Prostate gland (tissue), 2 donors: ENCODE data around the gene ARHGAP42. TPM values are rescaled to one million over a fixed set of nuclear protein-coding genes. Genes with fewer than 3 reads are reported as not detected.

Experiments
- DNase-seq: peaks from one replicate; pipeline ENCODE4 v3.0.0-alpha.2; 2019; ENCODE audit warnings: low spot score
- H3K27ac ChIP-seq, 2 donors: fragments of 200-600 bp; sonication (generic); 2 replicates each; pipeline ENCODE4 v1.5.1; 2017 to 2019
- H3K27me3 ChIP-seq: fragments of 200-600 bp; sonication (generic); replicated peaks from 2 replicates; pipeline ENCODE4 v1.5.1; 2019; ENCODE audit not compliant: insufficient read depth
- H3K36me3 ChIP-seq, 2 donors: fragments of 200-600 bp; sonication (generic); 1 replicate in 1 of 2; 2 replicates in 1 of 2; pipeline versions ENCODE4 v1.5.1 to v1.8.1; 2017 to 2019
- H3K4me1 ChIP-seq: fragments of 200-600 bp; sonication (generic); replicated peaks from 2 replicates; pipeline ENCODE4 v1.5.1; 2019
- H3K4me3 ChIP-seq, 2 donors: fragments of 200-600 bp; sonication (generic); 2 replicates each; pipeline ENCODE4 v1.5.1; 2017 to 2019
- H3K9me3 ChIP-seq: fragments of 200-600 bp; sonication (generic); 2 replicates; pipeline ENCODE4 v1.5.1; 2017
- CTCF ChIP-seq, 4 experiments: fragments of 200-600 bp in 2 of 4; fragments of 450-650 bp in 2 of 4; sonication (generic) in 2 of 4; IDR thresholded peaks; 1 replicate in 3 of 4; 2 replicates in 1 of 4; pipeline ENCODE4 v1.5.1; 2016 to 2019; ENCODE audit warnings: antibody characterized with exemption in 4 of 4, mild to moderate bottlenecking in 2 of 4, moderate library complexity in 2 of 4
- POLR2A ChIP-seq: fragments of 450-650 bp; IDR thresholded peaks from one replicate; pipeline ENCODE4 v1.6.1; 2016; ENCODE audit warnings: antibody characterized with exemption, mild to moderate bottlenecking
- POLR2AphosphoS5 ChIP-seq: sonication (generic); formaldehyde crosslinking; IDR thresholded peaks from one replicate; pipeline ENCODE4 v1.6.1; 2017; ENCODE audit warnings: antibody characterized with exemption
- WGBS: methylation state at CpG from one replicate; pipeline ENCODE4 v1.1.5; 2018; 5-methylcytosine and 5-hydroxymethylcytosine counted together
- intact Hi-C: fragments of 100-400 bp; cut with DNase I; formaldehyde crosslinking; loops from one replicate; pipeline ENCODE4 v1.14.2; 2022
- total RNA-seq, 2 donors: library from RNA; depleted of rRNA; stranded (reverse); fragments of >200 nt; gene quantifications; one replicate each; pipeline ENCODE4 v1.1.0, GENCODE V29; 2016

The ARHGAP42 gene
- total RNA-seq, 2 donors from 2014 or later: 12.8 to 20.5 TPM

GRCh38 chr11:100882957-100883356, 195.9 kb downstream of the ARHGAP42 start:
- no peak overlapping the region for H3K27ac ChIP-seq
- 92% methylated on average over 1 of the region's 1 CpG for WGBS
- no peaks in the 10 kb centered on the region for H3K36me3 ChIP-seq
- H3K4me1 ChIP-seq: no peaks in the 10 kb centered on the region
- no peaks in the 10 kb centered on the region for H3K27me3 ChIP-seq
- no peaks in the 10 kb centered on the region for H3K9me3 ChIP-seq
- DNase-seq: no peak
- no peak for TF ChIP-seq POLR2AphosphoS5
- intact Hi-C loops: no loop called here
- H3K4me3 ChIP-seq: no peak overlapping the region

GRCh38 chr11:100883830-100884229, 196.7 kb downstream of the ARHGAP42 start:
- Histone ChIP-seq H3K27me3 (no peaks in the 10 kb centered on the region), H3K9me3 (no peaks in the 10 kb centered on the region), H3K4me3 (no peak overlapping the region), H3K27ac (no peak overlapping the region), H3K36me3 (no peaks in the 10 kb centered on the region), H3K4me1 (no peaks in the 10 kb centered on the region)
- TF ChIP-seq CTCF (IDR thresholded peaks at IDR 0.05) (no peak), POLR2A (no peak), POLR2AphosphoS5 (no peak)
- intact Hi-C loops: no loop called here
- 98% methylated on average over 1 of the region's 1 CpG for WGBS
- DNase-seq: no peak

GRCh38 chr11:100887659-100888058, 200.6 kb downstream of the ARHGAP42 start:
- 100% methylated on average over 1 of the region's 1 CpG for WGBS
- no peak overlapping the region for H3K27ac ChIP-seq
- H3K36me3 ChIP-seq: no peaks in the 10 kb centered on the region
- H3K4me1 ChIP-seq: no peaks in the 10 kb centered on the region
- DNase-seq: no peak
- H3K4me3 ChIP-seq: no peak overlapping the region
- no peak for TF ChIP-seq CTCF (IDR thresholded peaks at IDR 0.05)
- H3K27me3 ChIP-seq: no peaks in the 10 kb centered on the region
- intact Hi-C loops: no loop called here
- H3K9me3 ChIP-seq: no peaks in the 10 kb centered on the region

GRCh38 chr11:100888836-100889235, 201.7 kb downstream of the ARHGAP42 start:
- H3K4me1 ChIP-seq: no peaks in the 10 kb centered on the region
- WGBS: 79% methylated on average over 3 of the region's 3 CpGs
- no peak overlapping the region for H3K27ac ChIP-seq
- no peaks in the 10 kb centered on the region for H3K27me3 ChIP-seq
- no peak for TF ChIP-seq POLR2AphosphoS5
- no peak for TF ChIP-seq POLR2A
- no peak for TF ChIP-seq CTCF (IDR thresholded peaks at IDR 0.05)
- DNase-seq: no peak
- H3K9me3 ChIP-seq: no peaks in the 10 kb centered on the region
- no peaks in the 10 kb centered on the region for H3K36me3 ChIP-seq
- intact Hi-C loops: no loop called here
- H3K4me3 ChIP-seq: no peak overlapping the region

- TF ChIP-seq POLR2AphosphoS5 (no peak), POLR2A (no peak), CTCF (IDR thresholded peaks at IDR 0.05) (no peak)
- Histone ChIP-seq H3K27me3 (no peaks in the 10 kb centered on the region), H3K36me3 (no peaks in the 10 kb centered on the region), H3K27ac (no peak overlapping the region), H3K4me1 (no peaks in the 10 kb centered on the region), H3K9me3 (no peaks in the 10 kb centered on the region), H3K4me3 (no peak overlapping the region)
- intact Hi-C loops: no loop called here
- no peak for DNase-seq
- 76% methylated on average over 2 of the region's 2 CpGs for WGBS
Observed at GRCh38 chr11:100889758-100890157, 202.7 kb downstream of the ARHGAP42 start.
